Measurements from ENCODE around the gene CFAP100. TPM values are rescaled to one million over a fixed set of nuclear protein-coding genes. Genes with fewer than 3 reads are reported as not detected.

Gene CFAP100
- polyA plus RNA-seq, 3 donors, result not detected

- Histone ChIP-seq H3K9ac (ENCODE audit: insufficient read depth, low read length, poor library complexity, severe bottlenecking) (no peak overlapping the region), H3K4me1 (ENCODE audit: control insufficient read depth in 1 of 2, insufficient read depth in 2 of 2, low read length in 2 of 2) (peaks cover 18 to 24% of the 10 kb centered on the region in 2 donors), H3K36me3 (replicated peaks in 1 of 2; ENCODE audit: control insufficient read depth in 1 of 2, insufficient read depth in 2 of 2, low read length in 2 of 2) (no peaks in the 10 kb centered on the region), H4K20me1 (ENCODE audit: insufficient read depth, low read length) (no peaks in the 10 kb centered on the region), H3K4me3 (replicated peaks in 1 of 3; ENCODE audit: low read depth in 2 of 3, low read length in 3 of 3) (peak overlapping the region in 1 of 3 experiments; percentile 67), H3K79me2 (ENCODE audit: insufficient read depth, low read length) (no peaks in the 10 kb centered on the region), H3K4me2 (replicated peaks; ENCODE audit: extremely low read depth, low read length, poor library complexity, severe bottlenecking) (peak overlapping the region; percentile 75), H3K27me3 (ENCODE audit: control insufficient read depth in 2 of 2, insufficient read depth in 2 of 2, low read length in 2 of 2) (peaks cover 32 to 63% of the 10 kb centered on the region in 2 donors), H2AFZ (ENCODE audit: insufficient read depth, low read depth, low read length, poor library complexity, severe bottlenecking) (peak overlapping the region; percentile 65), H3K9me3 (replicated peaks in 1 of 2; ENCODE audit: control insufficient read depth in 1 of 2, insufficient read depth in 1 of 2, low read length in 2 of 2) (peaks cover 0 to 6% of the 10 kb centered on the region in 2 donors), H3K27ac (ENCODE audit: low read depth in 1 of 2, low read length in 2 of 2) (no peak overlapping the region)
- peak overlapping the region; percentile 82 to 94 for H3K4me3 Mint-ChIP-seq
- TF ChIP-seq CTCF (IDR thresholded peaks at IDR 0.05), result no peak
- WGBS (ENCODE audit: insufficient coverage), result 7% methylated on average over 25 of the region's 32 CpGs
- DNase-seq, result peak in 2 of 3 donors; percentile 5 to 13
- peaks cover 53 to 70% (median 55%) of the 10 kb centered on the region in 3 donors for H3K27me3 Mint-ChIP-seq (ENCODE audit: low read depth in 3 of 3)
- H3K36me3 Mint-ChIP-seq, result peaks cover 4 to 7% of the 10 kb centered on the region in 2 donors
- intact Hi-C loops (cut with micrococcal nuclease), result loop anchor here (5.0 to 10.0 kb wide), 3 partner anchors 109 to 439 kb away; partner anchors contain the start of gene ZXDC (in 1 of the 2)
- H3K4me1 Mint-ChIP-seq, result peaks cover 18% of the 10 kb centered on the region
- H3K9me3 Mint-ChIP-seq, result peaks cover 0 to 20% (median 7%) of the 10 kb centered on the region in 7 donors
- no peak overlapping the region for H3K27ac Mint-ChIP-seq
Measured at GRCh38 chr3:126355777-126356372, 38.8 kb upstream of the CFAP100 start.

- Histone ChIP-seq H3K4me2 (replicated peaks; ENCODE audit: extremely low read depth, low read length, poor library complexity, severe bottlenecking) (peak overlapping the region; percentile 75), H3K4me3 (replicated peaks in 1 of 3; ENCODE audit: low read depth in 2 of 3, low read length in 3 of 3) (peak overlapping the region in 2 of 3 experiments; percentile 9 to 67), H3K27ac (ENCODE audit: low read depth in 1 of 2, low read length in 2 of 2) (no peak overlapping the region), H3K27me3 (ENCODE audit: control insufficient read depth in 2 of 2, insufficient read depth in 2 of 2, low read length in 2 of 2) (peaks cover 32 to 70% of the 10 kb centered on the region in 2 donors), H2AFZ (ENCODE audit: insufficient read depth, low read depth, low read length, poor library complexity, severe bottlenecking) (peak overlapping the region; percentile 65), H4K20me1 (ENCODE audit: insufficient read depth, low read length) (no peaks in the 10 kb centered on the region), H3K4me1 (ENCODE audit: control insufficient read depth in 1 of 2, insufficient read depth in 2 of 2, low read length in 2 of 2) (peaks cover 18 to 24% of the 10 kb centered on the region in 2 donors), H3K79me2 (ENCODE audit: insufficient read depth, low read length) (no peaks in the 10 kb centered on the region), H3K9me3 (replicated peaks in 1 of 2; ENCODE audit: control insufficient read depth in 1 of 2, insufficient read depth in 1 of 2, low read length in 2 of 2) (peaks cover 0 to 6% of the 10 kb centered on the region in 2 donors), H3K36me3 (replicated peaks in 1 of 2; ENCODE audit: control insufficient read depth in 1 of 2, insufficient read depth in 2 of 2, low read length in 2 of 2) (no peaks in the 10 kb centered on the region), H3K9ac (ENCODE audit: insufficient read depth, low read length, poor library complexity, severe bottlenecking) (peak overlapping the region; percentile 49)
- Mint-ChIP-seq H3K9me3 (peaks cover 0 to 20% (median 7%) of the 10 kb centered on the region in 7 donors), H3K27me3 (ENCODE audit: low read depth in 3 of 3) (peaks cover 58 to 76% (median 59%) of the 10 kb centered on the region in 3 donors), H3K27ac (peak overlapping the region in 4 of 7 donors; percentile 8 to 67 (median 34)), H3K4me1 (peaks cover 18% of the 10 kb centered on the region), H3K36me3 (peaks cover 4 to 7% of the 10 kb centered on the region in 2 donors), H3K4me3 (peak overlapping the region; percentile 82 to 94)
- intact Hi-C loops (cut with micrococcal nuclease), result loop anchor here (5.0 to 10.0 kb wide), 3 partner anchors 108 to 439 kb away; partner anchors contain the start of gene ZXDC (in 1 of the 2)
- TF ChIP-seq CTCF (IDR thresholded peaks at IDR 0.05), result no peak
- under 1% methylated on average over 78 of the region's 100 CpGs for WGBS (ENCODE audit: insufficient coverage)
- DNase-seq, result peak; percentile 14 to 42 (median 18)
Measured at GRCh38 chr3:126356373-126357264, 38.1 kb upstream of the CFAP100 start.

All from CD14-positive monocyte (primary cell).